HEK293 (cell line): Measurements from ENCODE around the gene UGT1A6.

ENCODE experiments used
- CTCF ChIA-PET: fragments of 350-600 bp; formaldehyde crosslinking; extraction: SDS; loops from one replicate; lab custom pipeline; 2021; ENCODE audit warnings: antibody characterized with exemption; lab: Yijun Ruan, JAX
- POLR2A ChIA-PET: fragments of 300-600 bp; formaldehyde crosslinking; extraction: SDS; loops from one replicate; lab custom pipeline; 2020; ENCODE audit warnings: antibody characterized with exemption, inconsistent platforms; lab: Yijun Ruan, JAX
- H3K27ac ChIP-seq: fragments of 200-500 bp; sonication (Bioruptor generic); 2 replicates; pipeline ENCODE4 v1.5.1; 2014; ENCODE audit warnings: low read depth, low read length, control low read depth, inconsistent platforms; ENCODE audit errors: extremely low read depth
- H3K36me3 ChIP-seq, 2 experiments: fragments of 200-500 bp in 1 of 2; sonication (Bioruptor generic) in 1 of 2; 1 replicate in 1 of 2; 2 replicates in 1 of 2; pipeline ENCODE4 v1.5.1; 2014 to 2017; ENCODE audit warnings: inconsistent platforms in 2 of 2, low read length in 2 of 2; ENCODE audit not compliant: control insufficient read depth in 2 of 2, insufficient read depth in 1 of 2
- H3K4me1 ChIP-seq: fragments of 200-500 bp; sonication (Bioruptor generic); 2 replicates; pipeline ENCODE4 v1.5.1; 2014; ENCODE audit warnings: mild to moderate bottlenecking, low read length, inconsistent platforms; ENCODE audit not compliant: control insufficient read depth, insufficient read depth
- H3K4me3 ChIP-seq: 2 replicates; pipeline ENCODE4 v1.5.1; 2011; ENCODE audit warnings: low read depth, mild to moderate bottlenecking, control low read depth, low read length, moderate library complexity
- H3K9me3 ChIP-seq: fragments of 200-500 bp; sonication (Bioruptor generic); 2 replicates; pipeline ENCODE4 v1.5.1; 2014; ENCODE audit warnings: low read depth, low read length, inconsistent platforms; ENCODE audit not compliant: control insufficient read depth, insufficient read depth
- EGR2 ChIP-seq: fragments of 450-650 bp; formaldehyde crosslinking; IDR thresholded peaks from 2 replicates; pipeline ENCODE4 v1.5.1; 2016; ENCODE audit warnings: low read depth, missing biosample characterization, missing genetic modification characterization
- HOXC10 ChIP-seq: sonication (generic); formaldehyde crosslinking; IDR thresholded peaks from 2 replicates; pipeline ENCODE4 v1.8.1; 2023; ENCODE audit warnings: mild to moderate bottlenecking, missing genetic modification reagents
- MEIS1 ChIP-seq: sonication (generic); formaldehyde crosslinking; IDR thresholded peaks from 2 replicates; pipeline ENCODE4 v1.8.1; 2022; ENCODE audit warnings: missing genetic modification reagents, mild to moderate bottlenecking, borderline replicate concordance
- PRDM1 ChIP-seq: fragments of 450-650 bp; formaldehyde crosslinking; IDR thresholded peaks from 2 replicates; pipeline ENCODE4; 2016; ENCODE audit warnings: missing biosample characterization, missing genetic modification characterization
- RBAK ChIP-seq: fragments of 450-650 bp; formaldehyde crosslinking; IDR thresholded peaks from 2 replicates; pipeline ENCODE4 v1.5.1; 2016; ENCODE audit warnings: missing biosample characterization, missing genetic modification characterization
- SCRT1 ChIP-seq: fragments of 450-650 bp; formaldehyde crosslinking; IDR thresholded peaks from 2 replicates; pipeline ENCODE4 v1.5.1; 2016; ENCODE audit warnings: missing biosample characterization, missing genetic modification characterization, borderline replicate concordance
- SETDB1 ChIP-seq: IDR thresholded peaks from one replicate; pipeline ENCODE4 v1.6.1; 2017; ENCODE audit warnings: mild to moderate bottlenecking, low read length, moderate library complexity, mixed read lengths; ENCODE audit not compliant: insufficient read length
- ZBTB11 ChIP-seq: fragments of 450-650 bp; formaldehyde crosslinking; conservative IDR thresholded peaks from 2 replicates; pipeline ENCODE4 v1.5.1; 2016; ENCODE audit warnings: low read depth, missing biosample characterization, missing genetic modification characterization
- ZBTB8A ChIP-seq: fragments of 450-650 bp; formaldehyde crosslinking; IDR thresholded peaks from 2 replicates; pipeline ENCODE4 v1.5.1; 2016; ENCODE audit warnings: missing biosample characterization, missing genetic modification characterization
- ZFP37 ChIP-seq: fragments of 450-650 bp; formaldehyde crosslinking; IDR thresholded peaks from 2 replicates; pipeline ENCODE4 v1.5.1; 2016; ENCODE audit warnings: missing biosample characterization, missing genetic modification characterization
- ZFP41 ChIP-seq: fragments of 450-650 bp; formaldehyde crosslinking; IDR thresholded peaks from 2 replicates; pipeline ENCODE4 v1.5.1; 2016; ENCODE audit warnings: missing biosample characterization, missing genetic modification characterization, borderline replicate concordance
- ZNF133 ChIP-seq: fragments of 450-650 bp; formaldehyde crosslinking; IDR thresholded peaks from 2 replicates; pipeline ENCODE4 v1.5.1; 2016; ENCODE audit warnings: missing biosample characterization, missing genetic modification characterization
- ZNF202 ChIP-seq: fragments of 450-650 bp; formaldehyde crosslinking; IDR thresholded peaks from 2 replicates; pipeline ENCODE4 v1.5.1; 2016; ENCODE audit warnings: missing biosample characterization, missing genetic modification characterization, borderline replicate concordance
- ZNF292 ChIP-seq: fragments of 450-650 bp; formaldehyde crosslinking; IDR thresholded peaks from 2 replicates; pipeline ENCODE4 v1.5.1; 2016; ENCODE audit warnings: low read depth, missing biosample characterization, missing genetic modification characterization, borderline replicate concordance
- ZNF362 ChIP-seq: fragments of 450-650 bp; formaldehyde crosslinking; IDR thresholded peaks from 2 replicates; pipeline ENCODE4 v1.5.1; 2016; ENCODE audit warnings: missing biosample characterization, missing genetic modification characterization
- ZNF366 ChIP-seq: fragments of 450-650 bp; formaldehyde crosslinking; conservative IDR thresholded peaks from 2 replicates; pipeline ENCODE4 v1.5.1; 2016; ENCODE audit warnings: missing biosample characterization, missing genetic modification characterization
- ZNF398 ChIP-seq: fragments of 450-650 bp; formaldehyde crosslinking; IDR thresholded peaks from 2 replicates; pipeline ENCODE4 v1.5.1; 2017; ENCODE audit warnings: missing biosample characterization, missing genetic modification characterization
- ZNF510 ChIP-seq: fragments of 450-650 bp; formaldehyde crosslinking; IDR thresholded peaks from 2 replicates; pipeline ENCODE4 v1.5.1; 2018; ENCODE audit warnings: mild to moderate bottlenecking, missing genetic modification characterization, missing biosample characterization; ENCODE audit not compliant: insufficient replicate concordance
- ZNF544 ChIP-seq: fragments of 450-650 bp; formaldehyde crosslinking; IDR thresholded peaks from 2 replicates; pipeline ENCODE4 v1.5.0; 2017; ENCODE audit warnings: missing biosample characterization, missing genetic modification characterization
- ZNF560 ChIP-seq: fragments of 450-650 bp; formaldehyde crosslinking; IDR thresholded peaks from 2 replicates; pipeline ENCODE4 v1.5.1; 2017; ENCODE audit warnings: missing biosample characterization, missing genetic modification characterization, borderline replicate concordance
- ZNF596 ChIP-seq: fragments of 450-650 bp; IDR thresholded peaks from 2 replicates; pipeline ENCODE4 v1.5.0; 2018; ENCODE audit warnings: missing biosample characterization, mild to moderate bottlenecking, missing genetic modification characterization, moderate library complexity
- ZNF626 ChIP-seq: fragments of 450-650 bp; sonication (Bioruptor Pico); formaldehyde crosslinking; IDR thresholded peaks from 2 replicates; pipeline ENCODE4 v1.5.1; 2018; ENCODE audit warnings: missing biosample characterization, missing genetic modification characterization, inconsistent platforms
- ZNF629 ChIP-seq: fragments of 450-650 bp; formaldehyde crosslinking; IDR thresholded peaks from 2 replicates; pipeline ENCODE4 v1.5.1; 2017; ENCODE audit warnings: missing biosample characterization, missing genetic modification characterization
- ZNF664 ChIP-seq: fragments of 450-650 bp; formaldehyde crosslinking; IDR thresholded peaks from 2 replicates; pipeline ENCODE4 v1.5.1; 2016; ENCODE audit warnings: missing biosample characterization, missing genetic modification characterization
- ZNF76 ChIP-seq: fragments of 450-650 bp; formaldehyde crosslinking; IDR thresholded peaks from 2 replicates; pipeline ENCODE4; 2016; ENCODE audit warnings: low read depth, missing biosample characterization, missing genetic modification characterization, borderline replicate concordance
- ZSCAN5A ChIP-seq: fragments of 450-650 bp; formaldehyde crosslinking; IDR thresholded peaks from 2 replicates; pipeline ENCODE4 v1.5.1; 2016; ENCODE audit warnings: missing biosample characterization, missing genetic modification characterization
- TF ChIP-seq, protein P1 (sequence below): fragments of 450-650 bp; formaldehyde crosslinking; IDR thresholded peaks from 2 replicates; pipeline ENCODE4 v1.5.1; 2017; ENCODE audit warnings: missing biosample characterization, mild to moderate bottlenecking, missing genetic modification characterization, moderate library complexity

UGT1A6 gene

DNA sequence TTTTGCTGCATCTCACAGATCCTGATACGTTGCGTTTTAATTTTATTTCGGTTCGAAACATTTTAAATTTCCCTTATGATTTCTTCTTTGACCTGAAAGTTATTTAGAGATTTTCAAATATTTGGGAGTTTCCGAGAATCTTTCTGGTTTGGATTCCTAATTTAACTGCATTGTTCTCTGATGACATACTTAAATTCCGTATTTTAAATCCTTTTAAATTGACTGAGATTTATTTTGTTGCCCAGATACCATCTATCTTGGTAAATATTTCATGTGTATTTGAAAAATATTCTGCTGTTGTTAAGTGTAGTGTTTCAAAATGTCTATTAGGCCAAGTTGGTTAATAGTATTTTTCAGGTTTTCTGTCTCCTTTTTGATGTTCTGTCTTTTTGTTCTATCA is 123.2 kb downstream of the UGT1A6 start:
- H3K36me3 ChIP-seq = no peaks in the 10 kb centered on the region
- no peak for TF ChIP-seq MEIS1 (CRISPR knock-in tag)
- no peak for TF ChIP-seq ZNF133 (tag by site-specific recombination)
- no peak for TF ChIP-seq ZNF366 (tag by site-specific recombination)
- TF ChIP-seq ZBTB11 (tag by site-specific recombination) = no peak
- TF ChIP-seq HOXC10 (CRISPR knock-in tag) = no peak
- no peak for TF ChIP-seq PRDM1 (tag by site-specific recombination)
- no peak for TF ChIP-seq ZNF664 (tag by site-specific recombination)
- no peak for TF ChIP-seq ZNF544 (tag by site-specific recombination)
- no peak for TF ChIP-seq ZNF202 (tag by site-specific recombination)
- TF ChIP-seq, protein P1, sequence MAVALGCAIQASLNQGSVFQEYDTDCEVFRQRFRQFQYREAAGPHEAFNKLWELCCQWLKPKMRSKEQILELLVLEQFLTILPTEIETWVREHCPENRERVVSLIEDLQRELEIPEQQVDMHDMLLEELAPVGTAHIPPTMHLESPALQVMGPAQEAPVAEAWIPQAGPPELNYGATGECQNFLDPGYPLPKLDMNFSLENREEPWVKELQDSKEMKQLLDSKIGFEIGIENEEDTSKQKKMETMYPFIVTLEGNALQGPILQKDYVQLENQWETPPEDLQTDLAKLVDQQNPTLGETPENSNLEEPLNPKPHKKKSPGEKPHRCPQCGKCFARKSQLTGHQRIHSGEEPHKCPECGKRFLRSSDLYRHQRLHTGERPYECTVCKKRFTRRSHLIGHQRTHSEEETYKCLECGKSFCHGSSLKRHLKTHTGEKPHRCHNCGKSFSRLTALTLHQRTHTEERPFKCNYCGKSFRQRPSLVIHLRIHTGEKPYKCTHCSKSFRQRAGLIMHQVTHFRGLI = no peak
- TF ChIP-seq ZNF629 (tag by site-specific recombination) = no peak
- no peak for TF ChIP-seq RBAK (tag by site-specific recombination)
- TF ChIP-seq SCRT1 = no peak
- no peak for TF ChIP-seq ZNF76 (tag by site-specific recombination)
- TF ChIP-seq ZNF626 (tag by site-specific recombination) = no peak
- no peak for TF ChIP-seq ZNF362 (tag by site-specific recombination)
- no peak for TF ChIP-seq ZNF560 (tag by site-specific recombination)
- TF ChIP-seq ZNF596 (tag by site-specific recombination) = no peak
- TF ChIP-seq ZSCAN5A = no peak
- TF ChIP-seq, all 188 proteins: peak for 0
- H3K4me3 ChIP-seq = no peak overlapping the region
- H3K9me3 ChIP-seq = no peaks in the 10 kb centered on the region
- peaks cover 5% of the 10 kb centered on the region; the same call in 1 of the 2 replicates for H3K4me1 ChIP-seq
- ChIA-PET POLR2A (no interaction called here), CTCF (no interaction called here)
- H3K27ac ChIP-seq = no peak overlapping the region

GRCh38 chr2:233816334-233816733 is 123.6 kb downstream of the UGT1A6 start:
- POLR2A ChIA-PET = no interaction called here
- CTCF ChIA-PET = no interaction called here
- Histone ChIP-seq H3K4me1 (peaks cover 5% of the 10 kb centered on the region; the same call in 1 of the 2 replicates), H3K4me3 (no peak overlapping the region), H3K9me3 (no peaks in the 10 kb centered on the region), H3K27ac (no peak overlapping the region), H3K36me3 (no peaks in the 10 kb centered on the region)
- TF ChIP-seq ZFP37 = no peak
- 0 out of 2 replicates have a peak, but pooled peaks have one; percentile 7 for TF ChIP-seq EGR2 (tag by site-specific recombination)
- TF ChIP-seq ZNF510 (tag by site-specific recombination) = no peak
- peak; percentile 17 for TF ChIP-seq SETDB1
- no peak for TF ChIP-seq ZBTB8A
- no peak for TF ChIP-seq ZNF398
- no peak for TF ChIP-seq ZFP41 (tag by site-specific recombination)
- no peak for TF ChIP-seq ZNF292 (tag by site-specific recombination)
